Esophagus muscularis mucosa (tissue), 4 donors: ENCODE measurements around the gene ATP2A1. TPM values are rescaled to one million over a fixed set of nuclear protein-coding genes. Genes with fewer than 3 reads are reported as not detected.

Experiments
- DNase-seq: peaks from one replicate; pipeline ENCODE4 v3.0.0-alpha.2; 2017; ENCODE audit errors: extremely low spot score
- H3K27ac ChIP-seq, 4 donors: fragments of 200-600 bp; sonication (generic); replicated peaks in 1 of 4; 1 replicate in 3 of 4; 2 replicates in 1 of 4; pipeline ENCODE4 v1.5.1; 2016 to 2019; ENCODE audit warnings: mild to moderate bottlenecking in 1 of 4
- H3K27me3 ChIP-seq, 4 donors: fragments of 200-600 bp; sonication (generic); one replicate each; pipeline versions ENCODE4 v1.5.1 to v1.6.0; 2016 to 2019
- H3K36me3 ChIP-seq, 4 donors: fragments of 200-600 bp; sonication (generic); one replicate each; pipeline ENCODE4 v1.5.1; 2016 to 2019
- H3K4me1 ChIP-seq, 4 donors: fragments of 200-600 bp; sonication (generic); one replicate each; pipeline ENCODE4 v1.5.1; 2016 to 2019
- H3K4me3 ChIP-seq, 4 donors: fragments of 200-600 bp; sonication (generic); 1 replicate in 2 of 4; 2 replicates in 2 of 4; pipeline ENCODE4 v1.5.1; 2016 to 2019; ENCODE audit warnings: mild to moderate bottlenecking in 4 of 4, moderate library complexity in 1 of 4
- H3K9me3 ChIP-seq, 4 donors: fragments of 200-600 bp; sonication (generic); 1 replicate in 3 of 4; 2 replicates in 1 of 4; pipeline ENCODE4 v1.5.1; 2016 to 2019
- EP300 ChIP-seq: sonication (generic); formaldehyde crosslinking; IDR thresholded peaks from one replicate; pipeline ENCODE4 v1.6.1; 2017; ENCODE audit warnings: antibody characterized with exemption
- POLR2A ChIP-seq: fragments of 450-650 bp; IDR thresholded peaks from one replicate; pipeline ENCODE4 v1.6.1; 2017; ENCODE audit warnings: antibody characterized with exemption, moderate library complexity, mild to moderate bottlenecking, low read depth
- POLR2AphosphoS5 ChIP-seq, 2 donors: sonication (generic); formaldehyde crosslinking; IDR thresholded peaks; one replicate each; pipeline ENCODE4 v1.6.1; 2017; ENCODE audit warnings: antibody characterized with exemption in 2 of 2
- WGBS: methylation state at CpG from one replicate; pipeline ENCODE4 v1.1.5; 2018; 5-methylcytosine and 5-hydroxymethylcytosine counted together
- intact Hi-C: fragments of 100-400 bp; cut with DNase I; formaldehyde crosslinking; loops from one replicate; pipeline ENCODE4 v1.15.1; 2023
- total RNA-seq, 4 donors: library from RNA; depleted of rRNA; stranded (reverse); fragments of >200 nt; gene quantifications; one replicate each; pipeline versions ENCODE4 v1.1.0 to v1.2.1, GENCODE V29; 2016
- TF ChIP-seq, protein P1 (sequence below), 3 experiments: fragments of 200-600 bp in 2 of 3; fragments of 450-650 bp in 1 of 3; sonication (generic) in 2 of 3; IDR thresholded peaks; one replicate each; pipeline ENCODE4 v1.5.1; 2017 to 2019; ENCODE audit warnings: antibody characterized with exemption in 3 of 3, mild to moderate bottlenecking in 2 of 3, moderate library complexity in 1 of 3

ATP2A1 gene
- total RNA-seq, 4 donors from 2014 or later: 0.86 TPM; not detected in 3

DNA sequence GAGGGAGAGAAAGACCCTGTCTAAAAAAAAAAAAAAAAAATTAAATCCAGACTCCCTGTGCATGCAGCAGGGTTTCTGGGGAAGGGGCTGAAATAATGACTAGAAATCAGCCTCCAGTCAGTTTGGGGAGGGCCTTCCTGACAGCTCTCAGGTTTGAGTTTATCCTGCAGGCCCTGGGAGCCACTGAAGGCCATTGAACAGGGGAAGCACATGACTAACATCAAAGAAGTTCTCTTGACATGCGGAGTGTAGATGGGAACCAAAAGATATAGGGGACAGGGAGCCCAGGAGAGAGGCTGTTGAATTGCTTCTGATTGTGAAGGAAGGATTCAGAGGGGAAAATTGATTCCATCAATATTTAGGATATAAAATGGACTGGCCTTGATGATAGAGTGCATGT is 49.5 kb downstream of the ATP2A1 start:
- TF ChIP-seq, protein P1, sequence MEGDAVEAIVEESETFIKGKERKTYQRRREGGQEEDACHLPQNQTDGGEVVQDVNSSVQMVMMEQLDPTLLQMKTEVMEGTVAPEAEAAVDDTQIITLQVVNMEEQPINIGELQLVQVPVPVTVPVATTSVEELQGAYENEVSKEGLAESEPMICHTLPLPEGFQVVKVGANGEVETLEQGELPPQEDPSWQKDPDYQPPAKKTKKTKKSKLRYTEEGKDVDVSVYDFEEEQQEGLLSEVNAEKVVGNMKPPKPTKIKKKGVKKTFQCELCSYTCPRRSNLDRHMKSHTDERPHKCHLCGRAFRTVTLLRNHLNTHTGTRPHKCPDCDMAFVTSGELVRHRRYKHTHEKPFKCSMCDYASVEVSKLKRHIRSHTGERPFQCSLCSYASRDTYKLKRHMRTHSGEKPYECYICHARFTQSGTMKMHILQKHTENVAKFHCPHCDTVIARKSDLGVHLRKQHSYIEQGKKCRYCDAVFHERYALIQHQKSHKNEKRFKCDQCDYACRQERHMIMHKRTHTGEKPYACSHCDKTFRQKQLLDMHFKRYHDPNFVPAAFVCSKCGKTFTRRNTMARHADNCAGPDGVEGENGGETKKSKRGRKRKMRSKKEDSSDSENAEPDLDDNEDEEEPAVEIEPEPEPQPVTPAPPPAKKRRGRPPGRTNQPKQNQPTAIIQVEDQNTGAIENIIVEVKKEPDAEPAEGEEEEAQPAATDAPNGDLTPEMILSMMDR (IDR thresholded peaks at IDR 0.05): no peak
- TF ChIP-seq POLR2AphosphoS5 (IDR thresholded peaks at IDR 0.05) (no peak), EP300 (no peak), POLR2A (no peak)
- no peak for DNase-seq
- peaks cover 5 to 18% (median 13%) of the 10 kb centered on the region in 4 donors for H3K4me1 ChIP-seq
- no peak overlapping the region for H3K4me3 ChIP-seq
- no peaks in the 10 kb centered on the region for H3K9me3 ChIP-seq
- WGBS: 84% methylated on average over 1 of the region's 1 CpG
- peaks cover 0 to 2% (median 0%) of the 10 kb centered on the region in 4 donors for H3K36me3 ChIP-seq
- no peaks in the 10 kb centered on the region for H3K27me3 ChIP-seq
- intact Hi-C loops: no loop called here
- H3K27ac ChIP-seq: no peak overlapping the region

DNA sequence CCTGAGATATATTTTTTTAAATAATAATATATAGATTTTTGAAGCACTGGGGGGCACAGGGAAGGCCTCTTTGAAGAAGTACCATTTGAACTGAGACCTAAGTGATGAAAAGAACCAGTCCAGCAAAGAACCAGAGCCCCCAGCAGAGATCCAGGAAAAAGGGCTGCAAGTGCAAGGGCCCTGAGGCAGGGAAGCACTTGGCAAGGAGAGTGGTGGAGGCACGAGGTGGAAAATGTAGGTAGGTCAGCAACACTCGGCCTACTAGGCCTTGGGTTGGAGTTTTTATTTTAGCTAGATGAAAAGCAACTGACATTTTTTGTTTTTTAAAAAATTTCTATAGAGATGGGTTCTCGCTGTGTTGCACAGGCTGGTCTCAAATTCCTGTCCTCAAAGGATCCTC is 51.9 kb downstream of the ATP2A1 start:
- no peak overlapping the region for H3K27ac ChIP-seq
- H3K4me1 ChIP-seq: peaks cover 0 to 6% (median 5%) of the 10 kb centered on the region in 4 donors
- intact Hi-C loops: no loop called here
- no peak for DNase-seq
- WGBS: 88% methylated on average over 3 of the region's 3 CpGs
- no peaks in the 10 kb centered on the region for H3K27me3 ChIP-seq
- no peaks in the 10 kb centered on the region for H3K36me3 ChIP-seq
- TF ChIP-seq EP300: no peak
- TF ChIP-seq POLR2AphosphoS5 (IDR thresholded peaks at IDR 0.05): no peak
- TF ChIP-seq POLR2A: no peak
- TF ChIP-seq, protein P1 (IDR thresholded peaks at IDR 0.05): no peak
- no peak overlapping the region for H3K4me3 ChIP-seq
- no peaks in the 10 kb centered on the region for H3K9me3 ChIP-seq

DNA sequence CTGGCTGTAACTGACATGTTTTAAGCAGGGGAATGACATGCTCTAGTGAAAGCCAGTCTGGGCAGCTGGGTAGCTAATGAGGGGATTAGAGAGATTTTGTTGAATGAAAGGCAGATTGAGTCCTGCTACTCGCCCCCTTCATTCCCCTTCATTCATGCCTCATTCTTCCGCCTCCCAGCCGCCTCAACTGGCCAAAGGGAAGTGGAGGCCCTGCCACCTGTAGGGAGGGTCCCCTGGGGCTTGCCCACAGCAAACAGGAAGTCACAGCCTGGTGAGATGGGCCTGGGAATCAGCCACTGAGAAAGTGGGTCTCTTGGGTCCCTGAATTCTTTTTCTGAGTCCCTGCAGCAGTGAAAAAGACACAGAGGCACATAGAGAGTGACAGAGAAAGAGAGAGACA is 52.4 kb downstream of the ATP2A1 start:
- no peak for TF ChIP-seq POLR2AphosphoS5 (IDR thresholded peaks at IDR 0.05)
- no peak for TF ChIP-seq EP300
- no peak for TF ChIP-seq POLR2A
- TF ChIP-seq, protein P1 (IDR thresholded peaks at IDR 0.05): no peak
- 70% methylated on average over 3 of the region's 3 CpGs for WGBS
- no peaks in the 10 kb centered on the region for H3K9me3 ChIP-seq
- intact Hi-C loops: no loop called here
- no peak overlapping the region for H3K27ac ChIP-seq
- H3K27me3 ChIP-seq: no peaks in the 10 kb centered on the region
- peaks cover 0 to 5% (median 5%) of the 10 kb centered on the region in 4 donors for H3K4me1 ChIP-seq
- no peak for DNase-seq
- H3K36me3 ChIP-seq: no peaks in the 10 kb centered on the region
- H3K4me3 ChIP-seq: no peak overlapping the region

DNA sequence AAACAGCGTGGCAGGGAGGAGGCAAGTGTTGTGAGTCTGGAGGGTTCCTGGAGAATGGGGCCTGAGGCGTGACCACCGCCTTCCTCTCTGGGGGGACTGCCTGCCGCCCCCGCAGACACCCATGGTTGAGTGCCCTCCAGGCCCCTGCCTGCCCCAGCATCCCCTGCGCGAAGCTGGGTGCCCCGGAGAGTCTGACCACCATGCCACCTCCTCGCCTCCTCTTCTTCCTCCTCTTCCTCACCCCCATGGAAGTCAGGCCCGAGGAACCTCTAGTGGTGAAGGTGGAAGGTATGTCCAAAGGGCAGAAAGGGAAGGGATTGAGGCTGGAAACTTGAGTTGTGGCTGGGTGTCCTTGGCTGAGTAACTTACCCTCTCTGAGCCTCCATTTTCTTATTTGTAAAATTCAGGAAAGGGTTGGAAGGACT is 53.5 kb downstream of the ATP2A1 start, which contains the start of gene CD19:
CD19 (plus strand) TSS at position 171 of the 425 bp plus-strand sequence; CDS start at position 201, 30 bp downstream.
- Histone ChIP-seq H3K9me3 (no peaks in the 10 kb centered on the region), H3K36me3 (no peaks in the 10 kb centered on the region), H3K27ac (no peak within 1 kb of the TSS), H3K4me3 (no peak within 1 kb of the TSS), H3K4me1 (peaks cover 0 to 12% (median 10%) of the 10 kb centered on the region in 4 donors), H3K27me3 (peaks cover 0 to 6% (median 0%) of the 10 kb centered on the region in 4 donors)
- WGBS: 93% methylated on average over 6 of the region's 10 CpGs
- DNase-seq: no peak
- TF ChIP-seq EP300 (no peak), POLR2A (no peak), POLR2AphosphoS5 (IDR thresholded peaks at IDR 0.05) (no peak)
- TF ChIP-seq, protein P1 (IDR thresholded peaks at IDR 0.05): no peak
- intact Hi-C loops: no loop called here
